H1 (cell line): Measurements from ENCODE around the gene OPN5.

Experiments
- BRCA1 ChIP-seq: IDR thresholded peaks from 2 replicates; pipeline ENCODE4 v1.6.1; 2012; ENCODE audit warnings: low read depth, low read length, improper control_type of control experiment
- CBX5 ChIP-seq: fragments of 300-800, 300-1000 bp; sonication (generic); IDR thresholded peaks from 2 replicates; pipeline ENCODE4 v1.7.1; 2016; ENCODE audit warnings: antibody characterized with exemption, low read length, low read depth
- CREB1 ChIP-seq: IDR thresholded peaks from 2 replicates; pipeline ENCODE4 v1.6.1; 2012; ENCODE audit warnings: inconsistent platforms
- GABPA ChIP-seq: IDR thresholded peaks from 2 replicates; pipeline ENCODE4 v1.6.1; 2011; ENCODE audit warnings: mild to moderate bottlenecking, low read length, moderate library complexity, borderline replicate concordance; ENCODE audit not compliant: insufficient read depth
- HDAC6 ChIP-seq: IDR thresholded peaks from one replicate; pipeline ENCODE4 v1.7.1; 2012; ENCODE audit warnings: low read depth, mild to moderate bottlenecking, inconsistent platforms, low read length, moderate library complexity
- MAFK ChIP-seq: IDR thresholded peaks from 2 replicates; pipeline ENCODE4 v1.6.1; 2012; ENCODE audit warnings: low read depth, mild to moderate bottlenecking, improper control_type of control experiment, low read length
- POLR2A ChIP-seq, 2 experiments: IDR thresholded peaks; 1 replicate in 1 of 2; 2 replicates in 1 of 2; pipeline ENCODE4 v1.6.1; 2011; ENCODE audit warnings: low read depth in 2 of 2, low read length in 2 of 2, mild to moderate bottlenecking in 2 of 2; ENCODE audit errors: control extremely low read depth in 1 of 2
- POLR2AphosphoS5 ChIP-seq: IDR thresholded peaks from 2 replicates; pipeline ENCODE4 v1.6.1; 2011; ENCODE audit warnings: low read depth, low read length
- RFX5 ChIP-seq: IDR thresholded peaks from 2 replicates; pipeline ENCODE4 v1.6.1; 2011; ENCODE audit warnings: low read depth, low read length, improper control_type of control experiment, borderline replicate concordance
- TAF1 ChIP-seq: IDR thresholded peaks from 2 replicates; pipeline ENCODE4 v1.6.1; 2011; ENCODE audit warnings: mild to moderate bottlenecking, low read depth, low read length
- TEAD4 ChIP-seq: IDR thresholded peaks from 2 replicates; pipeline ENCODE4 v1.6.1; 2012; ENCODE audit warnings: low read depth, low read length, inconsistent platforms, mixed read lengths
- TF ChIP-seq, protein P1 (sequence below), 3 experiments: IDR thresholded peaks; 1 replicate in 2 of 3; 2 replicates in 1 of 3; pipeline versions ENCODE4 v1.5.1 to v1.6.1; 2011; ENCODE audit warnings: low read length in 3 of 3, mild to moderate bottlenecking in 3 of 3, inconsistent platforms in 2 of 3, low read depth in 1 of 3, moderate library complexity in 1 of 3; ENCODE audit not compliant: insufficient read depth in 1 of 3; ENCODE audit errors: control extremely low read depth in 1 of 3
- TF ChIP-seq, protein P2 (sequence below): IDR thresholded peaks from 2 replicates; pipeline ENCODE4 v1.6.1; 2011; ENCODE audit warnings: low read length, improper control_type of control experiment
- TF ChIP-seq, protein P3 (sequence below): IDR thresholded peaks from 2 replicates; pipeline ENCODE4 v1.6.1; 2012; ENCODE audit warnings: inconsistent platforms

DNA sequence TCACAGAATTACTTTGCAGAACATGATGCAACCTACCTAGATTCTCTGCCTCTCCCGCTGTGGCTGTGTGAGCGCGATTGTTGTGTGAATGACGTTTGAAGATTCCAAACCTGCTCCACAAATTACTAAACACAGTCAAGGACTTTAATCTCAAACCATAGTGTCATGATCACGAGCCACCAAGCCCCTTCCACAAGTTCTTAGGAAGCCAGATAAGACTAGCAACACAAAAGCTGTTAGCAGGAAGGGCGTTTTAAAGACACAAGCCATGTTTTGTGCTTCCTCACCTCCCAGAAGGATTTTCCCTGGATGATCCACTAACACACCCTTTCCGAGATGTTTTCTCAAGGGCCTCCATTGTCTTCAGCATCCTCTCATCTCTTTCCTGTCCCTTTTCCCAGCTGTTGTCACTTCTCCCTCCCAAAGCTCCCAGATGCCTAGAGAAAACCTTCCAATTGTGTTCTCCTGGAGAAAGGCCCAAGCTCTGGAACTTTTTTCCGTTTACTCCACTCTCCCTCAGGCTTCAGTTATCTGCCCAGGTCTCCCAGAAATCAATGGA, 12.8 kb downstream of the OPN5 start:
- TF ChIP-seq, protein P1, sequence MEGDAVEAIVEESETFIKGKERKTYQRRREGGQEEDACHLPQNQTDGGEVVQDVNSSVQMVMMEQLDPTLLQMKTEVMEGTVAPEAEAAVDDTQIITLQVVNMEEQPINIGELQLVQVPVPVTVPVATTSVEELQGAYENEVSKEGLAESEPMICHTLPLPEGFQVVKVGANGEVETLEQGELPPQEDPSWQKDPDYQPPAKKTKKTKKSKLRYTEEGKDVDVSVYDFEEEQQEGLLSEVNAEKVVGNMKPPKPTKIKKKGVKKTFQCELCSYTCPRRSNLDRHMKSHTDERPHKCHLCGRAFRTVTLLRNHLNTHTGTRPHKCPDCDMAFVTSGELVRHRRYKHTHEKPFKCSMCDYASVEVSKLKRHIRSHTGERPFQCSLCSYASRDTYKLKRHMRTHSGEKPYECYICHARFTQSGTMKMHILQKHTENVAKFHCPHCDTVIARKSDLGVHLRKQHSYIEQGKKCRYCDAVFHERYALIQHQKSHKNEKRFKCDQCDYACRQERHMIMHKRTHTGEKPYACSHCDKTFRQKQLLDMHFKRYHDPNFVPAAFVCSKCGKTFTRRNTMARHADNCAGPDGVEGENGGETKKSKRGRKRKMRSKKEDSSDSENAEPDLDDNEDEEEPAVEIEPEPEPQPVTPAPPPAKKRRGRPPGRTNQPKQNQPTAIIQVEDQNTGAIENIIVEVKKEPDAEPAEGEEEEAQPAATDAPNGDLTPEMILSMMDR (IDR thresholded peaks at IDR 0.05; ENCODE audit: control extremely low read depth in 1 of 3, insufficient read depth in 1 of 3, low read depth in 1 of 3, low read length in 3 of 3): no peak
- TF ChIP-seq BRCA1 (no peak), TAF1 (no peak), RFX5 (no peak), POLR2A (IDR thresholded peaks at IDR 0.05; ENCODE audit: control extremely low read depth in 1 of 2, low read depth in 2 of 2, low read length in 2 of 2) (no peak), GABPA (no peak), POLR2AphosphoS5 (no peak), CREB1 (no peak), TEAD4 (no peak), CBX5 (no peak), HDAC6 (no peak), MAFK (no peak)
- TF ChIP-seq, protein P2, sequence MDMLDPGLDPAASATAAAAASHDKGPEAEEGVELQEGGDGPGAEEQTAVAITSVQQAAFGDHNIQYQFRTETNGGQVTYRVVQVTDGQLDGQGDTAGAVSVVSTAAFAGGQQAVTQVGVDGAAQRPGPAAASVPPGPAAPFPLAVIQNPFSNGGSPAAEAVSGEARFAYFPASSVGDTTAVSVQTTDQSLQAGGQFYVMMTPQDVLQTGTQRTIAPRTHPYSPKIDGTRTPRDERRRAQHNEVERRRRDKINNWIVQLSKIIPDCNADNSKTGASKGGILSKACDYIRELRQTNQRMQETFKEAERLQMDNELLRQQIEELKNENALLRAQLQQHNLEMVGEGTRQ: no peak
- TF ChIP-seq, protein P3, sequence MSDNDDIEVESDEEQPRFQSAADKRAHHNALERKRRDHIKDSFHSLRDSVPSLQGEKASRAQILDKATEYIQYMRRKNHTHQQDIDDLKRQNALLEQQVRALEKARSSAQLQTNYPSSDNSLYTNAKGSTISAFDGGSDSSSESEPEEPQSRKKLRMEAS: no peak
